Measurements from ENCODE around the gene LILRB2.
"Not testable (repeated sequence)": the region's sequence is repeated elsewhere in the genome, so short reads cannot be mapped to it uniquely, and the experiment has no call there.

The LILRB2 gene

GRCh38 chr19:54305141-54305540 lies 24.2 kb upstream of the LILRB2 start:
- DNase-seq (ENCODE audit: low read depth, low spot score), result no peak

GRCh38 chr19:54302257-54302656 lies 21.3 kb upstream of the LILRB2 start:
- DNase-seq (ENCODE audit: low read depth, low spot score), result no peak

GRCh38 chr19:54299515-54299914 lies 18.6 kb upstream of the LILRB2 start:
- no peak for DNase-seq (ENCODE audit: low read depth, low spot score)

- no peak for DNase-seq (ENCODE audit: low read depth, low spot score)
Measured at GRCh38 chr19:54299126-54299498, 18.2 kb upstream of the LILRB2 start.

- no peak for DNase-seq (ENCODE audit: low read depth, low spot score)
Measured at GRCh38 chr19:54298357-54299125, 17.6 kb upstream of the LILRB2 start.

- DNase-seq (ENCODE audit: low read depth, low spot score), result no peak
Measured at GRCh38 chr19:54297759-54298305, 16.9 kb upstream of the LILRB2 start.

GRCh38 chr19:54294539-54294938 lies 13.6 kb upstream of the LILRB2 start:
- DNase-seq (ENCODE audit: low read depth, low spot score), result no peak

- not testable (repeated sequence) for DNase-seq (ENCODE audit: low read depth, low spot score)
Measured at GRCh38 chr19:54289160-54289559, 8.2 kb upstream of the LILRB2 start.

- DNase-seq (ENCODE audit: low read depth, low spot score), result no peak
Measured at GRCh38 chr19:54287456-54287855, 6.5 kb upstream of the LILRB2 start.

- not testable (repeated sequence) for DNase-seq (ENCODE audit: low read depth, low spot score)
Measured at GRCh38 chr19:54286283-54286682, 5.4 kb upstream of the LILRB2 start.

GRCh38 chr19:54285427-54286056 lies 4.6 kb upstream of the LILRB2 start:
- not testable (repeated sequence) for DNase-seq (ENCODE audit: low read depth, low spot score)

GRCh38 chr19:54282686-54283470 lies 2.0 kb upstream of the LILRB2 start:
- no peak for DNase-seq (ENCODE audit: low read depth, low spot score)

- not testable (repeated sequence) for DNase-seq (ENCODE audit: low read depth, low spot score)
Measured at GRCh38 chr19:54281729-54282075, 792 bp upstream of the LILRB2 start.

GRCh38 chr19:54280441-54280840 lies 469 bp downstream of the LILRB2 start:
- not testable (repeated sequence) for DNase-seq (ENCODE audit: low read depth, low spot score)

- DNase-seq (ENCODE audit: low read depth, low spot score), result not testable (repeated sequence)
Measured at GRCh38 chr19:54280025-54280424, 885 bp downstream of the LILRB2 start.

- no peak for DNase-seq (ENCODE audit: low read depth, low spot score)
Measured at GRCh38 chr19:54279406-54279962, 1.4 kb downstream of the LILRB2 start.

GRCh38 chr19:54278571-54279195 lies 2.2 kb downstream of the LILRB2 start:
- DNase-seq (ENCODE audit: low read depth, low spot score), result not testable (repeated sequence)

- DNase-seq (ENCODE audit: low read depth, low spot score), result not testable (repeated sequence)
Measured at GRCh38 chr19:54278056-54278455, 2.9 kb downstream of the LILRB2 start.

- DNase-seq (ENCODE audit: low read depth, low spot score), result not testable (repeated sequence)
Measured at GRCh38 chr19:54277111-54277615, 3.7 kb downstream of the LILRB2 start.

GRCh38 chr19:54275951-54276350 lies 5.0 kb downstream of the LILRB2 start:
- DNase-seq (ENCODE audit: low read depth, low spot score), result no peak

GRCh38 chr19:54274516-54274915 lies 6.4 kb downstream of the LILRB2 start:
- not testable (repeated sequence) for DNase-seq (ENCODE audit: low read depth, low spot score)

Measured in astrocyte of the hippocampus (primary cell).